Activated CD4-positive, alpha-beta T cell treated with anti-CD3 and anti-CD28 coated beads, Interleukin-2, amount 50 U/mL, for 24 hours (primary cell): ENCODE results near the gene WASF2.
A peak's percentile ranks its signal among the peaks of the same experiment; 100 is the strongest.
"Not testable (repeated sequence)": the region's sequence is repeated elsewhere in the genome, so short reads cannot be mapped to it uniquely, and the experiment has no call there.

Source experiments
- DNase-seq, 2 donors: peaks; one replicate each; pipeline ENCODE4 v3.0.0-alpha.2; 2020; ENCODE audit warnings: low read depth in 1 of 2, low spot score in 1 of 2

The WASF2 gene

DNA sequence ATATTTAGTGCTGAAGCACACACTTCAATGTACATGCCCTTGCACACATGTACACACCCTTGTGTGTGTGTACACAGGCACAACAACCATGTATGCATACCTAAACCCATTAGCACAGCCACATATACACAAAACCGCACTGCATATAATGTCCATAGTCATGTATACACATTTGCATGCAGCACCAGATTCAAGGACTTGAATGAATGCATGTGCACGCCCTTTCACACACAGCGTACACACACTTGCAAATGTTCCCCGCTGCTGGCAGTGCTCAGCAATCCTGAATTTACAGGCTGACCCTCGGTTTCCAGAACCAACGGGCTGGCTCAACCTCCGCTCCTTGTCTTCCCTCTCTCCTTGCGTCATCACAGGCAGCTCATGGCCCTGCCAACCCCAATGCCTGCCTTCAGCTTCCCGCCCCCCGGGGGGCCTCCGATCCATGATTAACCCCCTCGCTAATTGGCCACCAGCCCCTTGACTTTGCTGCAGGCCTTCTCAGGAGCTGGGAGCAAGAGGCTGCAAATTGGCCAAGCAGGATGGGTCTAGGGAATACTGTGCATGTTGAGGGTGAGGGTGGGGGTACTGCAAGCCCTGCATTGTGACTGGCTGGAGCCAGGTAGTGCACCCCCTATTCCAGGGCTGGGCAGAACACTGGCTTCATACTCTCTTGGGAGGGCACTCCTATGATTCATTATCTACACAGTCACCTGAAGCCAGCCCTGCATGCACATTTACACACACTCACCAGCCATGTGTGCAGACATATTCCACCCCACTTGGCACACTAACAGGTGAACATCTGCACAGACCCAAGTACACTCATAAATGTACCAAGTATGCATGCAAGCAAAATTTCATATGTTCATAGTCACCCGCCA is 89.6 kb downstream of the WASF2 start:
- DNase-seq: no peak

DNA sequence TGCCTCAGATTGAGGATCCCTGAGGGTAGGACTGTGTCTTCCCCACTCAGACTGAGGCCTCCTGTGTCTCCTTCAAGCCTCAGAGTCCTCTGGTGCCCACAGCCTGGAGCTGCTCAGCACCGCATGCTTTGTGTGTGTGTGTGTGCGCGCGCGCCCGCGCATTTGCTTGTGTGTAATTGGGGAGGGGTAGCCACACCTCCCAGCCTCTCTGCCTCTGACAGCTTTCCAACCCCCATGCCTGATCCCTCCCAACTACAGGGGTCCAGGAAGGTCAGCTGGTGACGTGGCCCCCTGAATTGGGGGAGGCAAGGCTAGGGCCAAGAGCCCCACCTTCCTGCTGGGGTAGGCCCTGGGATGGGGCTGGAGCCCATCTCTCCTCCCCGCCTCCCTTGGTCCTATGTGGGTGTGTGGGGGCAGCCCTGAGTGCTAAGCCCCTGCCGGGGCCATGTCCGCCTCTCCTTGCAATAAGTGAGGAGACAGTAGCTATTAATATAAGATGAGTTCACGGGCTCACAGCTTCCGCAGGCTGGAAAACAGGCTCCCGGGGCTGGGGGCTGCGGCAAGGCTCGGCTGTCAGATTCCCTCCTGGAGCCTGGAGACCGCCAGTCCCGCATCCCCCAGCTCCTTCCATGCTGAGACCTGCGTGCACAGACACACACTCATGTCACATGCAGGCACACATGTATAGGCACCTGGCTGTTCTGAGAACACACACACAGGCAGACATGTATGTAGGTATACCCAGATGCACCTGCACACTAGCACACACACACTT is 90.5 kb downstream of the WASF2 start:
- no peak for DNase-seq

GRCh38 chr1:27398405-27399149 is 91.4 kb downstream of the WASF2 start:
- DNase-seq: no peak

GRCh38 chr1:27397749-27398148 is 92.2 kb downstream of the WASF2 start:
- no peak for DNase-seq

GRCh38 chr1:27397110-27397509 is 92.9 kb downstream of the WASF2 start:
- DNase-seq: no peak

GRCh38 chr1:27395441-27396195 is 94.3 kb downstream of the WASF2 start:
- DNase-seq: peak; percentile 65 to 72

DNA sequence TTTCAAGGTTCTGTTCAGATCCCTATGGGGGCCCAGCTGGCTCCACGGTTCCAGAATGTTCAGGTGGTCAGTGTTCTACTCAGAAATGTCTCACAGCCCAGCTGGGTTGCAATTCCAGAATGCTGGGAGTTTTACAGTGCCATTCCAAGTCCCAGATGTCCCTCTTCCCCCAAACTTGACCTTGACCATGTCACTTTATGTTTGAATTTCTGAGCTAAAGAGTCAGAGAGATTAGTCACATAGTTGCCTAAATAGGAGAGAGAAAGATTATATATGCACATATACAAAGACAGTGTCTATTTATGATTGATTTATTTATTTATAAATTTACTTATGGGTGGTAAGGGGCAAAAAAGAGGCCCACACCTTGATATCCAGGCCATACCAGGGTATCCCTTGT is 95.0 kb downstream of the WASF2 start:
- no peak for DNase-seq

DNA sequence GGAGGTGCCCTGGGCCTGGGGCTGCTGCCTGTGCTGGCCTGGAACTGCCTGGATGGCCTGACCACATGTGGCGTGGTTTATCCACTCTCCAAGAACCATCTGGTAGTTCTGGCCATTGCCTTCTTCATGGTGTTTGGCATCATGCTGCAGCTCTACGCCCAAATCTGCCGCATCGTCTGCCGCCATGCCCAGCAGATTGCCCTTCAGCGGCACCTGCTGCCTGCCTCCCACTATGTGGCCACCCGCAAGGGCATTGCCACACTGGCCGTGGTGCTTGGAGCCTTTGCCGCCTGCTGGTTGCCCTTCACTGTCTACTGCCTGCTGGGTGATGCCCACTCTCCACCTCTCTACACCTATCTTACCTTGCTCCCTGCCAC is 95.7 kb downstream of the WASF2 start:
- no peak for DNase-seq

GRCh38 chr1:27393641-27394281 is 96.2 kb downstream of the WASF2 start:
- no peak for DNase-seq

DNA sequence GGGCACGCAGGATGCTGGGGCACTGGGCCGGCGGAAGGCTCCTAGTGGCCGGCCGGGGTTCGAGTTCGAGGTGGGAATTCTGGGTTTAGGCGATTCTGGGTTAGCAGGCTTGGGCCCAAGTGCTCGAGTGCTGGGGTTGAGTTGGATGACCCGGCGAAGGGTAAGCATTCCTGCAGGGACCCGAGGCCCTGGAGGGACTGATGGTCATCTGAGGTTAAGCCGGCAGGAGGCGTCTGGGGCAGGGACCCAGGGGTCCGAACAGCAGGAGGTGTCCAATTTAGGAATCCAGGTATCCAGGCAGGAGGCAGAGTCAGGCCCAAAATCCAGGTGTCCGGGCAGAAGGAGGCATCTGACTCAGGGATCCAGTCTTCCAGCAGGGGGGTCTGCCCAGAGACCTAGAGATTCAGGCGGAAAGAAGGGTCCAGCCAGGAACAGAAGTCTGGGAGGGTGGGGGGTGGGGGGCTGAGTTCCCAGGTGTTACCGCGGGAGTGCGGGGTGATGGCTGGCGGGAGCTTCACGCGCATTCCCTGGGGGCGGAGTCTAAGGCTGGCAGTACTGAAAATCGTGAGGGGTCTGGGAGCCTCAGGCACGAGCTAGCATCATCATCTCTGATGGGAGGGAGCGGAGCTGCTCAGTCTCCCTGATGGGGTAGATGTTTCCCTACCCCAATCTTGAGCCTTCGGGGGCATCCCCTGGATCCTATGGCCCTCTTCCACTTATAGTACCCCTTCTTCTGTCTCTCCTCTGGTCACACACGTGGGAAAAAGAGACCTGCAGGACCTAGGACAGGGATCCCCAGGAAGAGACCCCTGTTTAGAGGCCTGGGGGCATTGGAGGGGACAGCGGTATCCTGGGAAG is 97.0 kb downstream of the WASF2 start:
- DNase-seq: no peak

DNA sequence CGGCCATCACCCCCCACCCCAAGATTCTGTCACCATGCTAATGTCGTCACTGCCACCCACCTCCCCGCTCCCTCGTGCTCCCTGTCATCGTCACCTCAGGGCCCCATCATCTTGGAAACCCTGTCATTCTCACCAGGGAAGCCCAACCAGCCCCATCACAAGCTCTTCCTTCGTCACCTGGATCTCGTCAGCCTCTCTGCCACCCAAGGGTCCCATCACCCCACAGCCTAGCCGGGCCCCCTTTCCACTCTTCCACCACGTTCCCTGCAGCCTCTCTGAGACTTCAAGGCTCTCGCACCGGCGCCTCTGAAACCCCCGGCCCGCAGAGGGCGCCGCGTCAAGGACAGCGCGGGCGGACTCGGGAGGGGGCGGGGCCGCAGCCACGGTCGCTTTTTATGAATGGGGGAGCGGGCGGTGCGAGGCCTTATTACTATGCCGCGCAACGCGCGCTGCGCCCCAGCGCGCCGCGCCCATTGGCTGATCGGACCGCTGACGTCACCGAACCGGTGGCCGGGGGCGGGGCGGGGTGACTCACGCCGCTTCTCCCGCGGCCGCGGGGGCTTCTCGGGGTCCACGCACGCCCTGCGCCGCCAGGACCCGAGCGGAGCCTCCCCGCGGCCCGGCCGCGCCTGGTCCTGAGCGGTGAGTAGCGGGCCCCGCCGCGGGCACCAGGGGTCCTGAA is 97.7 kb downstream of the WASF2 start, which contains the start of gene GPR3:
GPR3 (plus strand) TSS at position 527 of the 682 bp plus-strand sequence. CDS start 1,177 bp downstream, outside the sequence.
- DNase-seq: peak; percentile 84 to 92

DNA sequence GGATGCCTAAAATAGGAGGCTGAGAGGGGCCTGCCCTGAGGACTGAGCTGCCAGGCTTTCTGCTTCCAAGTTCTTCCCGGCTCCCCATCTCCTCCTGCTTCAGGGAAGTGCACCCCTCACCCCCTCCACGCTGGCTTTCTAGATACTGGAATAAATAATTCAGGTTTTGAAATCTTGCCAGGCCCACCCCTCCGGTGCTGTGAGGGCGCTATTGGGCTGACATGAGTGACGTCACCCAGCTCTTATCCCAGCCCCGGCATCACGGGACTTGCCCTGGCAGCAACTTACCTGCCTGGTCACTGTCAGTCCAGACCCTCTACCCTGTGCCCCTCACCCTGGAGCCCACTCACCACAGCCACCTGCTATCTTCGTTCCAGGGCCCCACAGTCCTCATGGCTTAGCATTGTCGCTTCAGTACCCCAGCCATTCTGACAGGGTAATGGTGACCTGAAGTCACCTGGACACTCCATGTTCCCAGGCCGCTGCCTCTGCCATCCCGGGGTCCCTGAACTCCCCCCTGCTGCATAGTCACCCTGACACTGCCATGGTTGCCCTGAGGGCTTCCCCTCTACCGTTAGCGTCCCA is 98.4 kb downstream of the WASF2 start:
- DNase-seq: no peak

- peak; percentile 60 to 70 for DNase-seq
Observed at GRCh38 chr1:27388337-27389005, 101.5 kb downstream of the WASF2 start.

DNA sequence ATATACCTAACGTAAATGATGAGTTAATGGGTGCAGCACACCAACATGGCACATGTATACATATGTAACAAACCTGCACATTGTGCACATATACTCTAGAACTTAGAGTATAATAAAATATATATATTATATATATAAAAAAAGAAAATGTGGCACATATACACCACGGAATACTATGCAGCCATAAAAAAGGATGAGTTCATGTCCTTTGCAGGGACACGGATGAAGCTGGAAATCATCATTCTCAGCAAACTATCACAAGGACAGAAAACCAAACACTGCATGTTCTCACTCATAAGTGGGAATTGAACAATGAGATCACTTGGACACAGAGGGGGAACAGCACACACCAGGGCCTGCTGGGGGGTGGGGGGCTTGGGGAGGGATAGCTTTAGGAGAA is 105.2 kb downstream of the WASF2 start:
- not testable (repeated sequence) for DNase-seq

GRCh38 chr1:27383661-27384060 is 106.3 kb downstream of the WASF2 start:
- no peak for DNase-seq

- DNase-seq: no peak
Observed at GRCh38 chr1:27383039-27383605, 106.8 kb downstream of the WASF2 start, which contains the start of gene CD164L2. Gene CD164L2, minus strand, starts transcription at chr1:27383333. Its CDS starts 94 bp downstream, at chr1:27383239.
